ENCODE measurements around the gene MKS1.

The MKS1 gene

DNA sequence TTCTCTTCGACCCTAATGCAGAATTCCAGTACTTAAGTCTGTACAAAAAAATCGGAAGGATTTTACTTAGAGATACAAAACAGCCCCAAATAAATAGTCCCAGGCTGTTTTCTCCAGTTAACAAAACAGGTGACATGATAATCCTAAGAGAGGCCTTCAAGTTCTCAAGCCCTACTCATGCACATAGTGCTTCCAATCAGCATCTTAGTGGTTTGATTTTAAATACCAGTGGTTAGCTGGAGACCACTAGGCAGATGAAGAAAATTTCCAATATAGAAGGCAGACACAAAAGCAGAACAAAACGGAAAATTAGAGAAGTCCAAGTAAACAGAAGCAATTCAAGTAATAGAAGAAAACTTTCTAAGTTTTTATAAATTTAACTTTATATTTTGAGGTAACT is 57.5 kb downstream of the MKS1 start:
- DNase-seq (ENCODE audit: low read depth) = no peak

DNA sequence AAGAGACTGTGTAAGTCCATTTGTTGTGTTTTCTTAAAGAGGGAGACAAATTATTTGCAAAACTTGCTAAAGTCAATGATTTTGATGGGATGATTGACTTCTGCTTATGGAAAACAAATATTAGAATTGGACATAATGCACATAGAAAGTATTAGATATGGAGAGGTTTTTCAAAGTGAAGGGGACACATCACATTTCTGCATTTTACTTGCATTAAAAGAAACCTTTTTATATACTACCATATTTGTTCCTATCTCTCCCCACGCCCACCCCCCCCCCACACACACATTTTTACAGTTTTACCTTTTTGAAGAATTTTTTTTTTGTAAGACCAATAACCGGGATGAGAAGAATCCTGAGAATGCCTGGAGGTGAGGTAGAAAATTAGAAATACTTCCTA is 60.9 kb downstream of the MKS1 start:
- DNase-seq (ENCODE audit: low read depth) = no peak

DNA sequence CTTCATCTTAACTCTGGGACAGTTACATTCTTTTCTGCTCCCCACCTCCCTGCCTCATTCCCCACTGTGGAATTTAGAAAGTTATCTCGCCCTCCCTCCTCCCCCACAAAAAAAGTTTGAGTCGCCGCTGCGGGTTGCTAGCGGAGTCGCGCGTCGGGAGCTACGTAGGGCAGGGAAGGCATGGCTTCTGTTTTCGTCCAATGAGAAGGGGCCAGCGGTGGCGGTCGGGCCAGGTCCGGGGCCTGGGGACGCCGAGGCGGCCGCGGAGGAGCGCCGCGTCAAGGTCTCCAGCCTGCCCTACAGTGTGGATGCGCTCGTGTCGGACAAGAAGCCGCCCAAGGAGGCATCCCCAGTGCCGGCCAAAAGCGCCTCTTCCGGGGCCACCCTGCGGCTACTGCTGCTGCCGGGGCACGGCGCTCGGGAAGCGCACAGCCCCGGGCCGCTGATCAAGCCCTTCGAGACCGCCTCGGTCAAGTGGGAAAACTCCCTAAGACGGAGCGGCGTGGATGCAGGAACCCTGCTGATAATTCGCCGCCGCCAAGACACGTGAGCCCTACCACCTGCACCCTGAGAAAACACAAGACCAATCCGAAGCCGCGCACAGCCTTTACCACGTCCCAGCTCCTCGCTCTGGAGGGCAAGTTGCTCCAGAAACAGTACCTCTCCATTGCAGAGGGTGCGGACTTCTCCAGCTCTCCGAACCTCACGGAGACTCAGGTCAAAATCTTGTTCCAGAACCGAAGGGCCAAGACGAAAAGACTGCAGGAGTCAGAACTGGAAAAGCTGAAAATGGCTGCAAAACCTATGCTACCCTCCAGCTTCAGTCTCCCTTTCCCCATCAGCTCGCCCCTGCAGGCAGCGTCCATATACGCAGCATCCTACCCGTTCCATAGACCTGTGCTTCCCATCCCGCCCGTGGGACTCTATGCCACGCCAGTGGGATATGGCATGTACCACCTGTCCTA is 61.9 kb downstream of the MKS1 start:
- DNase-seq (ENCODE audit: low read depth) = peak; percentile 31
